Inflammatory macrophage treated with lipopolysaccharide for 4 hours (primary cell): ENCODE measurements around the gene PLCB4.

Source experiments
- DNase-seq: peaks from one replicate; pipeline ENCODE4 v3.0.0-alpha.2; 2020

PLCB4 gene

GRCh38 chr20:9185511-9185910 is 116.6 kb downstream of the PLCB4 start:
- no peak for DNase-seq

GRCh38 chr20:9186396-9186795 is 117.5 kb downstream of the PLCB4 start:
- DNase-seq, result no peak

- no peak for DNase-seq
Measured at GRCh38 chr20:9195031-9195430, 126.1 kb downstream of the PLCB4 start.

- no peak for DNase-seq
Measured at GRCh38 chr20:9196110-9196509, 127.2 kb downstream of the PLCB4 start.

GRCh38 chr20:9198460-9198859 is 129.6 kb downstream of the PLCB4 start:
- DNase-seq, result no peak

GRCh38 chr20:9200196-9200595 is 131.3 kb downstream of the PLCB4 start:
- peak; percentile 13 for DNase-seq

- DNase-seq, result no peak
Measured at GRCh38 chr20:9200620-9201019, 131.7 kb downstream of the PLCB4 start.

- no peak for DNase-seq
Measured at GRCh38 chr20:9202420-9203080, 133.7 kb downstream of the PLCB4 start.

GRCh38 chr20:9203081-9203447 is 134.2 kb downstream of the PLCB4 start:
- no peak for DNase-seq

- DNase-seq, result no peak
Measured at GRCh38 chr20:9204979-9205378, 136.1 kb downstream of the PLCB4 start.

- no peak for DNase-seq
Measured at GRCh38 chr20:9206486-9206885, 137.6 kb downstream of the PLCB4 start.

GRCh38 chr20:9207253-9207652 is 138.4 kb downstream of the PLCB4 start:
- DNase-seq, result no peak

- no peak for DNase-seq
Measured at GRCh38 chr20:9210356-9210755, 141.5 kb downstream of the PLCB4 start.

- no peak for DNase-seq
Measured at GRCh38 chr20:9211016-9211760, 142.3 kb downstream of the PLCB4 start.

- no peak for DNase-seq
Measured at GRCh38 chr20:9212735-9213134, 143.8 kb downstream of the PLCB4 start.

- peak; percentile 59 for DNase-seq
Measured at GRCh38 chr20:9214685-9215084, 145.8 kb downstream of the PLCB4 start.

- DNase-seq, result peak; percentile 9
Measured at GRCh38 chr20:9215539-9215938, 146.7 kb downstream of the PLCB4 start.

- no peak for DNase-seq
Measured at GRCh38 chr20:9218531-9218961, 149.7 kb downstream of the PLCB4 start.

GRCh38 chr20:9220874-9221547 is 152.1 kb downstream of the PLCB4 start:
- no peak for DNase-seq

- DNase-seq, result no peak
Measured at GRCh38 chr20:9223296-9223695, 154.4 kb downstream of the PLCB4 start.

GRCh38 chr20:9225879-9226278 is 157.0 kb downstream of the PLCB4 start:
- no peak for DNase-seq

- DNase-seq, result no peak
Measured at GRCh38 chr20:9227896-9228615, 159.2 kb downstream of the PLCB4 start.

- DNase-seq, result no peak
Measured at GRCh38 chr20:9228774-9229450, 160.0 kb downstream of the PLCB4 start.
